Measurements from ENCODE around the gene ITGA1.

ITGA1 gene

DNA sequence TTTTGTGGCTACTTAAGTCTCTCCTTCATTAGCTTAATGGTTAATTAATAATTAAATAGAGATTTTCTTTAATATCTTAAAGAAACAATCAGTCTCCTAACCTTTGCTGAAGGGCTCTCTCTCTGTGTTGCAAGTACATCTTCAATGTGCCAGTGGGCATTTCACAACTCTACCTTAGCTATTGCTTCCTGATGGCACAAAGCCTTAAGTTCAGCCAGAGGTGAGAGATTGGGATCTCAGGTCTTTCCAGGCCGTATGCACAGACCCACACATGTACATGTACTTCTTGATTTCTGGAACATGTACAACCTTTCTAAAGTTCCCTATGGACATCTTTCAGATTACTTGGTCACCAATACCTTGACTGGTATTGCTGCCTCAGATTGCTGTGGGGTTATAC is 8.9 kb upstream of the ITGA1 start:
- TF ChIP-seq, protein P1, sequence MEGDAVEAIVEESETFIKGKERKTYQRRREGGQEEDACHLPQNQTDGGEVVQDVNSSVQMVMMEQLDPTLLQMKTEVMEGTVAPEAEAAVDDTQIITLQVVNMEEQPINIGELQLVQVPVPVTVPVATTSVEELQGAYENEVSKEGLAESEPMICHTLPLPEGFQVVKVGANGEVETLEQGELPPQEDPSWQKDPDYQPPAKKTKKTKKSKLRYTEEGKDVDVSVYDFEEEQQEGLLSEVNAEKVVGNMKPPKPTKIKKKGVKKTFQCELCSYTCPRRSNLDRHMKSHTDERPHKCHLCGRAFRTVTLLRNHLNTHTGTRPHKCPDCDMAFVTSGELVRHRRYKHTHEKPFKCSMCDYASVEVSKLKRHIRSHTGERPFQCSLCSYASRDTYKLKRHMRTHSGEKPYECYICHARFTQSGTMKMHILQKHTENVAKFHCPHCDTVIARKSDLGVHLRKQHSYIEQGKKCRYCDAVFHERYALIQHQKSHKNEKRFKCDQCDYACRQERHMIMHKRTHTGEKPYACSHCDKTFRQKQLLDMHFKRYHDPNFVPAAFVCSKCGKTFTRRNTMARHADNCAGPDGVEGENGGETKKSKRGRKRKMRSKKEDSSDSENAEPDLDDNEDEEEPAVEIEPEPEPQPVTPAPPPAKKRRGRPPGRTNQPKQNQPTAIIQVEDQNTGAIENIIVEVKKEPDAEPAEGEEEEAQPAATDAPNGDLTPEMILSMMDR (IDR thresholded peaks at IDR 0.05; ENCODE audit: control insufficient read depth, insufficient read depth, low read depth, low read length, missing control alignments) = no peak
- no peak overlapping the region for H3K4me3 ChIP-seq (ENCODE audit: control insufficient read depth, low read depth, low read length)
- no peak for DNase-seq (ENCODE audit: low read depth)

DNA sequence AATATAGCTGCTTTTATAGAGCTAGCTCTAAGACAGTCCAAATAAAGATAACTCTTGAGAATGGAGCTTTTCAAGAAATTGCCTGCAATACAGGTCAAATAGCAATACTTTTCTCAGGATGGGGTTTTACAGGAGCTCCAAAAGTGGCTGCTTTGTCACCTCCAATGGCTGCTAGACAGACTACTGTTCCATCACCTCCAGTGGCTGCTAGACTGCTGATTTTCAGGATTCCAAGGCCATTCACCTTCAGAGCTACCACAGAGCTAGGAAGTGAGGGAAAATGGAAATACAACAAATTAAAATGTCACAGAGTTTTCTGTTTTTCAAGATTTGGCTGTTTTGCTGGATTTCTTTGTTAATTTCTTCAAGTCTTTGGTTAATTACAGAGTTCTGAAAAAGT is 8.5 kb upstream of the ITGA1 start:
- DNase-seq (ENCODE audit: low read depth) = no peak
- H3K4me3 ChIP-seq (ENCODE audit: control insufficient read depth, low read depth, low read length) = no peak overlapping the region
- TF ChIP-seq, protein P1 (IDR thresholded peaks at IDR 0.05; ENCODE audit: control insufficient read depth, insufficient read depth, low read depth, low read length, missing control alignments) = no peak

DNA sequence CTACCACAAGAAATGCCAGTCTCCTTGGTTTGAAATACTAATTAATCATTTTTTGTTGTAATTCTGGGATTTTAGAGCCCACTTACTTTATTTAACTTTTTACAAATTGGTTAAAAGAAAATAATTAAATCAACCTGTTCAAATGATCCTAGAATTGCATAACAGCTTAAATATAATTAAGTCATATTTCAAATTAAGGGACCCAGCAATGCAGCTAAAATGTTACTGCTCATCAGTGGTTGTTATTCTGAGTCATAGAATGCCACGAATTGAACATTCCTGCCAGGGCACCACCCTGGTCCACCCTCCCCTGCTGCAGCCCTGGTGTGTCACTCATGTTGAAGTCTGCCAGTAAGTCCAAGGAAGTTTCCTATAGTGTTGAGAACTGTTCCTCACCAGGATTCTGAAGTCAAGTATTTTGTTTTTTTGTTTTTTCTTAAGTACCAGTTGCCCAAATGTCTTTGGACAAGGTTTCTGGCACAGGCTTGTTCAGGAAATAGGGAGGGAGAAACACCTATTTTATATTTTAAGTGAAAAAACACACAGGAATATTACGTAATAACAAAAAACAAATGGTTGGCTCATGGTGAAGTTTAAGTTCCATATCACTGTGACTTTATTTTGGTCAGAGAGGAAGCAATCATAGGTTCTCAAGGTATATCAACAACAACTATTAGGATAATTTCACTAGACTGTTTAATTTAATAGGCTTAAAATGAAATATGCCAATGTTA is 4.3 kb upstream of the ITGA1 start:
- no peak overlapping the region for H3K4me3 ChIP-seq (ENCODE audit: control insufficient read depth, low read depth, low read length)
- peak; percentile 42 for DNase-seq (ENCODE audit: low read depth)
- TF ChIP-seq, protein P1 (IDR thresholded peaks at IDR 0.05; ENCODE audit: control insufficient read depth, insufficient read depth, low read depth, low read length, missing control alignments) = no peak

DNA sequence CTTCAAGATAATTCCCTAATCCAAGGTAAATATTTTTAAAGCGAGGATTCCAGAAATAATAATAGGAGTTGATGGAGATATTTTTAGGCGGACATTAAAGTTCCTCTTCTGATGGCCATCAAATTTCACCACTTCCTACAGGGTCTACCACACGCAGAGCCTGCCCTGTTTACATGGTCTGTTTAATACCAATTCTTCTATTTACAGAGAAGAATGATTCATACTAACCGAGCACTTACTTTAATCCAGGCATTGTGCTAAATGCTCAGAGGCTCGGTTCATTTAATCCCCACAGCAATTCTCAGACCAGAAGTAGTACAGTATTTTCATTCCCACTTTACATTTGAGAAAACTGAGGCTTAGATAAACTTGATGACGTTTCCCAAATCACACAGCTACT is 3.0 kb upstream of the ITGA1 start:
- TF ChIP-seq, protein P1 (IDR thresholded peaks at IDR 0.05; ENCODE audit: control insufficient read depth, insufficient read depth, low read depth, low read length, missing control alignments) = no peak
- no peak overlapping the region for H3K4me3 ChIP-seq (ENCODE audit: control insufficient read depth, low read depth, low read length)
- DNase-seq (ENCODE audit: low read depth) = no peak

DNA sequence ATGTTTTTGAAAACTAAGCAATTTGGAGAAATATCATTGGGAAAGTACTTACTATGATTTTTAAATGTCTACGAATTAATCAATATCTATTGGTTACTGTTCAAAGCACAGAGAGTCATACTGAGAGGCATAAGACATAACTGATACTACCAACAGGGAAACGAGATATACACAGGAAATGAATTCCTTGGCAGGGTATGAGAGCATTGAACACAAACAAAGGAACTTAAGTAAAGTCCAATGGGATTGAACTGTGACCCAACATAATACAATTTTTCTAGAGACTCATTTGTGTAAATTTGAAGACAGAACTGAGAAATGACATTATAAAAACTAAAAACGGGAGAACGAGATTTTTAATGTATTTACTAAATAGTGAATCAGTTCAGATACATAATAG is 1.3 kb upstream of the ITGA1 start:
- TF ChIP-seq, protein P1 (IDR thresholded peaks at IDR 0.05; ENCODE audit: control insufficient read depth, insufficient read depth, low read depth, low read length, missing control alignments) = no peak
- no peak overlapping the region for H3K4me3 ChIP-seq (ENCODE audit: control insufficient read depth, low read depth, low read length)
- no peak for DNase-seq (ENCODE audit: low read depth)

DNA sequence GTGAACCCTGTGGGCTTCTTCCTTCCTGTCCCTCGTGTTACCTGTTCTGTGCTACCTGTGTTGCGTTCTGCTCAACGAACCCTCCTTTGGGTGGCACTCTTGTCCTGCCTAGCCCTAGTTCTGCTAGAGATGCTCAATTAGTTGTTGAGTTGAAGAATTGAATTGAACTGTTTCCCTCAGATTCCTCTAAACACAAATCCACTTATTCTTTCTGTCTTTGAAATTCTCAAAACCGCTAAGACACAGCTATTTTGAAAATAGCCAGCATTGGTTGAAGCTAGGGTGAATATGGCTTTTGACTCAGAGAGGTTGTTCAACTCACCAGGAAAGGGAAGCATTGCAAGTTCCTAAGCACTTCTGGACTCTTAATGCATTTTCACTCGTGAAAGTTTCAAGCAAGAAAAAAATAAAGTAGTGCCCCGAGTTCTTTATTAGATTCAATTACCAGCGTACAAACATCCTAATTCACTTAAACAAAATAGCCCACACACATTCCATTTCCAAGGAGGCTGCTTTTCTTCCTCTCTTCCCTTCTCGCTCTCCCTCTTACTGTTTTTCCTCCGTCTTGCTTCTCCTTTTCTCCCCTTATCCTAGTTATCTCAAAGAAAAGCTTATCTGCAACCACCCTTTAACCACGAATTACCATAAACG is 642 bp upstream of the ITGA1 start:
- TF ChIP-seq, protein P1 (IDR thresholded peaks at IDR 0.05; ENCODE audit: control insufficient read depth, insufficient read depth, low read depth, low read length, missing control alignments) = peak; percentile 16
- DNase-seq (ENCODE audit: low read depth) = no peak
- peak overlapping the region; percentile 71 for H3K4me3 ChIP-seq (ENCODE audit: control insufficient read depth, low read depth, low read length)

Data from AG09309 (cell line).